Gastrocnemius medialis (tissue), 4 donors: ENCODE results near the gene SPTBN4. TPM values are rescaled to one million over a fixed set of nuclear protein-coding genes. Genes with fewer than 3 reads are reported as not detected.

Experiments
- ATAC-seq, 2 donors: fragments of 150-250 bp; one replicate each; pipeline ENCODE4 v1.9.1; 2016
- DNase-seq, 2 donors: peaks; one replicate each; pipeline ENCODE4 v3.0.0-alpha.2; 2019
- H3K27ac ChIP-seq, 4 donors: fragments of 200-600 bp; sonication (generic); 1 replicate in 1 of 4; 2 replicates in 3 of 4; pipeline ENCODE4 v1.5.1; 2016 to 2018; ENCODE audit warnings: mild to moderate bottlenecking in 2 of 4, moderate library complexity in 1 of 4
- H3K27me3 ChIP-seq, 3 donors: fragments of 200-600 bp; sonication (generic) in 2 of 3; 1 replicate in 1 of 3; 2 replicates in 2 of 3; pipeline versions ENCODE4 v1.5.1 to v1.6.0; 2016 to 2019; ENCODE audit warnings: mild to moderate bottlenecking in 1 of 3, moderate library complexity in 1 of 3
- H3K36me3 ChIP-seq, 2 donors: fragments of 200-600 bp; sonication (generic) in 1 of 2; one replicate each; pipeline ENCODE4 v1.5.1; 2017 to 2018
- H3K4me1 ChIP-seq, 2 donors: fragments of 200-600 bp; sonication (generic) in 1 of 2; one replicate each; pipeline ENCODE4 v1.5.1; 2016 to 2017; ENCODE audit warnings: mild to moderate bottlenecking in 2 of 2
- H3K4me3 ChIP-seq, 4 donors: fragments of 200-600 bp; sonication (generic) in 3 of 4; 1 replicate in 1 of 4; 2 replicates in 3 of 4; pipeline ENCODE4 v1.5.1; 2016 to 2019; ENCODE audit warnings: mild to moderate bottlenecking in 2 of 4
- H3K9me3 ChIP-seq, 3 donors: fragments of 200-600 bp; sonication (generic) in 2 of 3; 1 replicate in 1 of 3; 2 replicates in 2 of 3; pipeline ENCODE4 v1.5.1; 2016 to 2019
- POLR2A ChIP-seq, 2 donors: fragments of 450-650 bp; IDR thresholded peaks; one replicate each; pipeline ENCODE4 v1.6.1; 2017; ENCODE audit warnings: antibody characterized with exemption in 2 of 2, mild to moderate bottlenecking in 2 of 2, moderate library complexity in 2 of 2
- in situ Hi-C, 4 donors: fragments of 200-750 bp; cut with MboI; loops; one replicate each; pipeline versions ENCODE4 v1.15.0 to v1.8.0; 2017; ENCODE audit warnings: low sequenced_read_pairs in 4 of 4
- intact Hi-C: fragments of 100-400 bp; cut with DNase I; formaldehyde crosslinking; loops from one replicate; pipeline ENCODE4 v1.15.1; 2023; ENCODE audit warnings: low total_unique reads
- total RNA-seq, 4 donors: library from RNA; depleted of rRNA; stranded (reverse); fragments of >200 nt; gene quantifications; one replicate each; pipeline versions ENCODE4 v1.1.0 to v1.2.3, GENCODE V29; 2016
- TF ChIP-seq, protein P1 (sequence below), 5 experiments: fragments of 450-650 bp in 3 of 5; fragments of 200-600 bp in 2 of 5; sonication (generic) in 2 of 5; IDR thresholded peaks in 4 of 5; conservative IDR thresholded peaks in 1 of 5; 1 replicate in 4 of 5; 2 replicates in 1 of 5; pipeline ENCODE4 v1.5.1; 2016 to 2019; ENCODE audit warnings: antibody characterized with exemption in 5 of 5, mild to moderate bottlenecking in 3 of 5, moderate library complexity in 3 of 5

SPTBN4 gene
- total RNA-seq, 4 donors from 2014 or later, result 0.86 to 5.9 (median 2.4) TPM

DNA sequence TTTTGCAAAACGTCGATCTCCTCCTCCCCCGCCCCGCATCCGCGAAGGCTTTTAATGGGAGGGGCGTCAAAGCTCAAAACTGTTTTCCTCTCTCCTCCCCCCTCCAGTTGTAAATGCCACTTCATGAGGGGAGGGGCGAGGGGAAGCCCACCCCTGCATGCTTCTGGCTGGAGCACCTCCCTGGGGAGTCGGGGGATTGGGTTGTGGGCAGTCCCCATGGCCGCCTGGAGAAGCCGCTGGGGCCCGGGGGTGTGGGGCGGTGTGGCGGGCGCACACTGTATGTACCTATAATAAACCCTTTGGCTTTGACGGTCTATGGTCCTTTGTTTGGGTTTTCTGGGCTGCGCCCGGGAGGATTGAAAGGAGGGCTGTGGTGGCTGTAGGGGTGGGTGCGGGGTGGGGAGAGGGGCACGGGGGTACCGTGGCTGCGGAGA is 109.4 kb downstream of the SPTBN4 start:
- intact Hi-C loops (no loop called here), in situ Hi-C loops (no loop called here)
- H3K9me3 ChIP-seq, result no peaks in the 10 kb centered on the region
- H3K27ac ChIP-seq, result peak overlapping the region in 3 of 4 donors; percentile 67 to 88 (median 82)
- DNase-seq, result no peak
- TF ChIP-seq, protein P1, sequence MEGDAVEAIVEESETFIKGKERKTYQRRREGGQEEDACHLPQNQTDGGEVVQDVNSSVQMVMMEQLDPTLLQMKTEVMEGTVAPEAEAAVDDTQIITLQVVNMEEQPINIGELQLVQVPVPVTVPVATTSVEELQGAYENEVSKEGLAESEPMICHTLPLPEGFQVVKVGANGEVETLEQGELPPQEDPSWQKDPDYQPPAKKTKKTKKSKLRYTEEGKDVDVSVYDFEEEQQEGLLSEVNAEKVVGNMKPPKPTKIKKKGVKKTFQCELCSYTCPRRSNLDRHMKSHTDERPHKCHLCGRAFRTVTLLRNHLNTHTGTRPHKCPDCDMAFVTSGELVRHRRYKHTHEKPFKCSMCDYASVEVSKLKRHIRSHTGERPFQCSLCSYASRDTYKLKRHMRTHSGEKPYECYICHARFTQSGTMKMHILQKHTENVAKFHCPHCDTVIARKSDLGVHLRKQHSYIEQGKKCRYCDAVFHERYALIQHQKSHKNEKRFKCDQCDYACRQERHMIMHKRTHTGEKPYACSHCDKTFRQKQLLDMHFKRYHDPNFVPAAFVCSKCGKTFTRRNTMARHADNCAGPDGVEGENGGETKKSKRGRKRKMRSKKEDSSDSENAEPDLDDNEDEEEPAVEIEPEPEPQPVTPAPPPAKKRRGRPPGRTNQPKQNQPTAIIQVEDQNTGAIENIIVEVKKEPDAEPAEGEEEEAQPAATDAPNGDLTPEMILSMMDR (IDR thresholded peaks at IDR 0.05 in 4 of 5, conservative IDR thresholded peaks at IDR 0.05 in 1 of 5), result no peak
- TF ChIP-seq POLR2A (IDR thresholded peaks at IDR 0.05), result no peak
- no peaks in the 10 kb centered on the region for H3K27me3 ChIP-seq
- peaks cover 4 to 13% of the 10 kb centered on the region in 2 donors for H3K4me1 ChIP-seq
- peaks cover 0 to 10% of the 10 kb centered on the region in 2 donors for H3K36me3 ChIP-seq
- no peak for ATAC-seq
- peak overlapping the region; percentile 62 to 96 (median 88) for H3K4me3 ChIP-seq

DNA sequence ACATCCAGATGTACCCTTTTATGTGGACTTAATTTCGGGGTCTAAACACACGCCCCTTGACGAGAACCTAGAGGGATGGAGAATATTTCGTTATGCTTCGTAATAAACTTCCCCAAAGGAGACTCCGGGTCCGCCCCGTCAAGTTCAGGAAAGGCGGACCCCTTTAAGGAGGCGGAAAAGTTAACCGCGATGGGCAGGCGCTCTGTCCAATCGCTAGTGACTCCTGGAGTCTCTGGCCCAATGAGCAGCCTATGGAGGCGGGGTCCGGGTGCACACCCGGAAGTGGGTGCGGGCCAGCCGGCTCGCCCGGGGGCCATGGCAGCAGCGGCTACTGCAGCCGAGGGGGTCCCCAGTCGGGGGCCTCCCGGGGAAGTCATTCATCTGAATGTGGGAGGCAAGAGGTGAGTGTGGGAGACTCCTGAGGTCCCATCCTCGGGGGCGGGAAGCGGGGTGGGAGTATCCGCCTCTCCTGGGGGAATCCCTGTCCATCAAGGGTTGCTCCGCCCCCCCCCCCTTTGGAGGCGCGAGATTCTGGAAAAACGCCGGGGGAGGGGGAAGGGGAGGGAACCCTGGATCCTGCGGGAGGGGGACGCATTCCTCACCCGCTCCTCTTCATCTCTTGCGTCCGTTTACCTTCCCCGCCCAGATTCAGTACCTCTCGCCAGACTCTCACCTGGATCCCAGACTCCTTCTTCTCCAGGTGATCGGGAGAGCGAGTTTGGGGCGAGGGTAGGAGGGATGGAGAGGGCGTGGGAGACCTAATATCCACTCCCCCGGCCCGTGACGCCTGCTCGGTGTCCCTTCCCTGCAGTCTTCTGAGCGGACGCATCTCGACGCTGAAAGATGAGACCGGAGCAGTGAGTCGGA is 110.0 kb downstream of the SPTBN4 start, which contains the start of gene SHKBP1:
TSS of gene SHKBP1 (plus strand) at position 289 of the 867 bp plus-strand sequence. CDS start at position 316, 27 bp downstream.
- in situ Hi-C loops, result no loop called here
- peak; percentile 19 to 46 for TF ChIP-seq POLR2A (IDR thresholded peaks at IDR 0.05)
- TF ChIP-seq, protein P1 (IDR thresholded peaks at IDR 0.05 in 4 of 5, conservative IDR thresholded peaks at IDR 0.05 in 1 of 5), result no peak
- H3K9me3 ChIP-seq, result no peaks in the 10 kb centered on the region
- H3K27me3 ChIP-seq, result no peaks in the 10 kb centered on the region
- intact Hi-C loops, result no loop called here
- peak within 1 kb of the TSS; percentile 67 to 88 (median 84) for H3K27ac ChIP-seq
- H3K4me1 ChIP-seq, result peaks cover 4 to 13% of the 10 kb centered on the region in 2 donors
- H3K4me3 ChIP-seq, result peak within 1 kb of the TSS; percentile 62 to 96 (median 88)
- DNase-seq (peak; percentile 88 to 93), ATAC-seq (peak; percentile 99 to 100)
- peaks cover 0 to 10% of the 10 kb centered on the region in 2 donors for H3K36me3 ChIP-seq

DNA sequence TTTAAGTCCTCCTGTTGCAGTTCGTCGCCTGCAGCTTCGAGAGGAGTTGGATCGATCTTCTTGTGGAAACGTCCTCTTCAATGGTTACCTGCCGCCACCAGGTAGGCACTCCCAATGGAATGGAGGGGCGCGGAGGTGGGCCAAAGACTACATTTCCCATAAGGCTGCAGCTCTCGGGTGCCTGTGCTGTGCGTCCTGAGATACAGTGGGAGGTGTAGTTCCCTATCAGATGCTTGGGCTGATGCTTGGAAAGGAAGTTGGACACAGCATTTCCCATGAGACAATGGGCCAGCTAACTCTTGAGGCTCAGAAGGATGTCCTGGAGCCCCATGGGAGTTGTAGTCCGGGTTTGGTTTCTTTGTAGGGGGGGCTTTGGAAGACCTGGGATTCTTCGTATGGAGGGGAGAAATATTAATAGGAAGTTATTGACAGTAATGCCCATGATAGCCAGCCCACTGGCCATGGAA is 111.7 kb downstream of the SPTBN4 start:
- H3K27ac ChIP-seq, result no peak overlapping the region
- H3K4me1 ChIP-seq, result peaks cover 4 to 13% of the 10 kb centered on the region in 2 donors
- intact Hi-C loops (no loop called here), in situ Hi-C loops (no loop called here)
- ATAC-seq (no peak), DNase-seq (no peak)
- peaks cover 0 to 17% of the 10 kb centered on the region in 2 donors for H3K36me3 ChIP-seq
- TF ChIP-seq POLR2A (IDR thresholded peaks at IDR 0.05), result no peak
- TF ChIP-seq, protein P1 (IDR thresholded peaks at IDR 0.05 in 4 of 5, conservative IDR thresholded peaks at IDR 0.05 in 1 of 5), result no peak
- no peak overlapping the region for H3K4me3 ChIP-seq
- H3K9me3 ChIP-seq, result no peaks in the 10 kb centered on the region
- H3K27me3 ChIP-seq, result no peaks in the 10 kb centered on the region

DNA sequence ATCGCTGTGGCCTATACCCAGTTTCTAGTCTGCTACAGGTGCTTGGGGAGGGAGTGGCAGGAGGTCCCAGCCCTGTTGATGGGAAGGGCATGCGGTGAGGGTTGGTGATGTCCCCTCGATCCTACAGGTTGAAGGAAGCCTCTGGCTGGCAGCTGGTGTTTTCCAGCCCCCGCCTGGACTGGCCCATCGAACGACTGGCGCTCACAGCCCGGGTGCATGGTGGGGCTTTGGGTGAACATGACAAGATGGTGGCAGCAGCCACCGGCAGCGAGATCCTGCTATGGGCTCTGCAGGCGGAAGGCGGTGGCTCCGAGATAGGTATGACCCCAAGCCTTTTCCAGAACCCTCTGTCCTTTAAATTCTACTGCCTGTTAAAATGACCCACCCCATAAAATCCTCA is 113.8 kb downstream of the SPTBN4 start:
- in situ Hi-C loops (no loop called here), intact Hi-C loops (no loop called here)
- Histone ChIP-seq H3K9me3 (no peaks in the 10 kb centered on the region), H3K27me3 (no peaks in the 10 kb centered on the region), H3K36me3 (peaks cover 0 to 17% of the 10 kb centered on the region in 2 donors), H3K4me3 (no peak overlapping the region), H3K4me1 (peaks cover 4 to 13% of the 10 kb centered on the region in 2 donors), H3K27ac (no peak overlapping the region)
- ATAC-seq, result no peak
- TF ChIP-seq, protein P1 (IDR thresholded peaks at IDR 0.05 in 4 of 5, conservative IDR thresholded peaks at IDR 0.05 in 1 of 5), result no peak
- TF ChIP-seq POLR2A (IDR thresholded peaks at IDR 0.05), result no peak
- no peak for DNase-seq
